ENCODE measurements around the gene CDHR3. TPM values are rescaled to one million over a fixed set of nuclear protein-coding genes. Genes with fewer than 3 reads are reported as not detected.

The CDHR3 gene
- polyA plus RNA-seq, 3 donors: 0.16 TPM; not detected in 2

- no peak overlapping the region for H3K27ac Mint-ChIP-seq
- peaks cover 0 to 2% (median 0%) of the 10 kb centered on the region in 3 donors for H3K27me3 Mint-ChIP-seq (ENCODE audit: low read depth in 3 of 3)
- Histone ChIP-seq H4K20me1 (ENCODE audit: insufficient read depth, low read length) (no peaks in the 10 kb centered on the region), H3K9ac (ENCODE audit: insufficient read depth, low read length, poor library complexity, severe bottlenecking) (no peak overlapping the region), H3K9me3 (replicated peaks in 1 of 2; ENCODE audit: control insufficient read depth in 1 of 2, insufficient read depth in 1 of 2, low read length in 2 of 2) (no peaks in the 10 kb centered on the region), H3K4me3 (replicated peaks in 1 of 3; ENCODE audit: low read depth in 2 of 3, low read length in 3 of 3) (no peak overlapping the region), H3K79me2 (ENCODE audit: insufficient read depth, low read length) (no peaks in the 10 kb centered on the region), H3K36me3 (replicated peaks in 1 of 2; ENCODE audit: control insufficient read depth in 1 of 2, insufficient read depth in 2 of 2, low read length in 2 of 2) (no peaks in the 10 kb centered on the region), H3K27me3 (ENCODE audit: control insufficient read depth in 2 of 2, insufficient read depth in 2 of 2, low read length in 2 of 2) (no peaks in the 10 kb centered on the region), H3K27ac (ENCODE audit: low read depth in 1 of 2, low read length in 2 of 2) (no peak overlapping the region), H3K4me2 (replicated peaks; ENCODE audit: extremely low read depth, low read length, poor library complexity, severe bottlenecking) (no peak overlapping the region), H2AFZ (ENCODE audit: insufficient read depth, low read depth, low read length, poor library complexity, severe bottlenecking) (no peak overlapping the region), H3K4me1 (ENCODE audit: control insufficient read depth in 1 of 2, insufficient read depth in 2 of 2, low read length in 2 of 2) (peaks cover 8 to 11% of the 10 kb centered on the region in 2 donors)
- no peak overlapping the region for H3K4me3 Mint-ChIP-seq
- peaks cover 15% of the 10 kb centered on the region for H3K4me1 Mint-ChIP-seq
- no peaks in the 10 kb centered on the region for H3K9me3 Mint-ChIP-seq
- 94% methylated on average over 12 of the region's 18 CpGs for WGBS (ENCODE audit: insufficient coverage)
- H3K36me3 Mint-ChIP-seq: peaks cover 0 to 7% of the 10 kb centered on the region in 2 donors
- intact Hi-C loops (cut with micrococcal nuclease): no loop called here
- DNase-seq: no peak
- TF ChIP-seq, protein P1, sequence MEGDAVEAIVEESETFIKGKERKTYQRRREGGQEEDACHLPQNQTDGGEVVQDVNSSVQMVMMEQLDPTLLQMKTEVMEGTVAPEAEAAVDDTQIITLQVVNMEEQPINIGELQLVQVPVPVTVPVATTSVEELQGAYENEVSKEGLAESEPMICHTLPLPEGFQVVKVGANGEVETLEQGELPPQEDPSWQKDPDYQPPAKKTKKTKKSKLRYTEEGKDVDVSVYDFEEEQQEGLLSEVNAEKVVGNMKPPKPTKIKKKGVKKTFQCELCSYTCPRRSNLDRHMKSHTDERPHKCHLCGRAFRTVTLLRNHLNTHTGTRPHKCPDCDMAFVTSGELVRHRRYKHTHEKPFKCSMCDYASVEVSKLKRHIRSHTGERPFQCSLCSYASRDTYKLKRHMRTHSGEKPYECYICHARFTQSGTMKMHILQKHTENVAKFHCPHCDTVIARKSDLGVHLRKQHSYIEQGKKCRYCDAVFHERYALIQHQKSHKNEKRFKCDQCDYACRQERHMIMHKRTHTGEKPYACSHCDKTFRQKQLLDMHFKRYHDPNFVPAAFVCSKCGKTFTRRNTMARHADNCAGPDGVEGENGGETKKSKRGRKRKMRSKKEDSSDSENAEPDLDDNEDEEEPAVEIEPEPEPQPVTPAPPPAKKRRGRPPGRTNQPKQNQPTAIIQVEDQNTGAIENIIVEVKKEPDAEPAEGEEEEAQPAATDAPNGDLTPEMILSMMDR (IDR thresholded peaks at IDR 0.05): no peak
Observed at GRCh38 chr7:106082087-106082854, 119.2 kb downstream of the CDHR3 start.

Other genes starting within 250 kb of the CDHR3 start
- gene ATXN7L1, start 86.7 kb upstream of the CDHR3 start, polyA plus RNA-seq: 10 to 100 TPM in 2 of 3 donors, 1 to 10 TPM in 1; 4.5 to 12.2 (median 11.2) TPM
- 10 to 100 TPM; 22.3 to 82.1 (median 64.7) TPM for gene SYPL1, start 149.0 kb downstream of the CDHR3 start, polyA plus RNA-seq

All from CD14-positive monocyte (primary cell).